ENCODE measurements around the gene LRMDA.

Gene LRMDA

GRCh38 chr10:76540786-76541185 is 1109.4 kb downstream of the LRMDA start:
- DNase-seq (ENCODE audit: low spot score) = no peak

GRCh38 chr10:76541852-76542251 is 1110.4 kb downstream of the LRMDA start:
- Histone ChIP-seq H3K27ac (no peak overlapping the region), H3K4me3 (no peak overlapping the region)
- no peak for TF ChIP-seq CTCF (IDR thresholded peaks at IDR 0.05)
- no peak for DNase-seq (ENCODE audit: low spot score)

More at GRCh38 chr10:76540786-76541185, 1109.4 kb downstream of the LRMDA start:
- no peak for TF ChIP-seq CTCF (IDR thresholded peaks at IDR 0.05)
- H3K4me3 ChIP-seq = no peak overlapping the region
- no peak overlapping the region for H3K27ac ChIP-seq

GRCh38 chr10:76542307-76542930 is 1111.0 kb downstream of the LRMDA start:
- no peak for DNase-seq (ENCODE audit: low spot score)
- no peak for TF ChIP-seq CTCF (IDR thresholded peaks at IDR 0.05)
- no peak overlapping the region for H3K27ac ChIP-seq
- H3K4me3 ChIP-seq = no peak overlapping the region

GRCh38 chr10:76543655-76544054 is 1112.2 kb downstream of the LRMDA start:
- no peak for DNase-seq (ENCODE audit: low spot score)
- H3K4me3 ChIP-seq = no peak overlapping the region
- TF ChIP-seq CTCF (IDR thresholded peaks at IDR 0.05) = no peak
- H3K27ac ChIP-seq = peak overlapping the region in 1 of 2 donors; percentile 15

- DNase-seq (ENCODE audit: low spot score) = no peak
- H3K4me3 ChIP-seq = no peak overlapping the region
- TF ChIP-seq CTCF (IDR thresholded peaks at IDR 0.05) = no peak
- H3K27ac ChIP-seq = no peak overlapping the region
Measured at GRCh38 chr10:76544789-76545188, 1113.4 kb downstream of the LRMDA start.

GRCh38 chr10:76546411-76546810 is 1115.0 kb downstream of the LRMDA start:
- no peak for TF ChIP-seq CTCF (IDR thresholded peaks at IDR 0.05)
- no peak overlapping the region for H3K27ac ChIP-seq
- no peak for DNase-seq (ENCODE audit: low spot score)
- H3K4me3 ChIP-seq = no peak overlapping the region

GRCh38 chr10:76547352-76547972 is 1116.0 kb downstream of the LRMDA start:
- TF ChIP-seq CTCF (IDR thresholded peaks at IDR 0.05) = peak; percentile 77
- H3K4me3 ChIP-seq = no peak overlapping the region
- DNase-seq (ENCODE audit: low spot score) = no peak
- H3K27ac ChIP-seq = no peak overlapping the region

Measured in coronary artery (tissue), 2 donors.